Immature natural killer cell (primary cell): ENCODE data around the gene ARID4B. TPM values are rescaled to one million over a fixed set of nuclear protein-coding genes. Genes with fewer than 3 reads are reported as not detected.
A peak's percentile ranks its signal among the peaks of the same experiment; 100 is the strongest.
"Not testable (repeated sequence)": the region's sequence is repeated elsewhere in the genome, so short reads cannot be mapped to it uniquely, and the experiment has no call there.

Source experiments
- DNase-seq, 3 donors: peaks; one replicate each; pipeline ENCODE4 v3.0.0; 2022; ENCODE audit warnings: mixed read lengths in 1 of 3
- H3K27ac Mint-ChIP-seq, 6 donors: one replicate each; pipeline ENCODE4 v1.8.0; 2020; ENCODE audit warnings: mixed read lengths in 6 of 6, mild to moderate bottlenecking in 5 of 6, inconsistent platforms in 4 of 6, moderate library complexity in 3 of 6
- H3K27me3 Mint-ChIP-seq, 3 donors: one replicate each; pipeline ENCODE4 v1.8.0; 2020 to 2021; ENCODE audit warnings: low read depth in 3 of 3, mild to moderate bottlenecking in 3 of 3, mixed read lengths in 3 of 3, moderate library complexity in 3 of 3, inconsistent platforms in 1 of 3
- H3K36me3 Mint-ChIP-seq, 3 donors: one replicate each; pipeline ENCODE4 v1.8.0; 2020; ENCODE audit warnings: mixed read lengths in 3 of 3, inconsistent platforms in 2 of 3, mild to moderate bottlenecking in 2 of 3
- H3K4me1 Mint-ChIP-seq, 2 donors: one replicate each; pipeline ENCODE4 v1.8.0; 2020; ENCODE audit warnings: inconsistent platforms in 2 of 2, mild to moderate bottlenecking in 2 of 2, mixed read lengths in 2 of 2, moderate library complexity in 1 of 2
- H3K4me3 Mint-ChIP-seq, 5 donors: one replicate each; pipeline ENCODE4 v1.8.0; 2020; ENCODE audit warnings: mild to moderate bottlenecking in 5 of 5, mixed read lengths in 5 of 5, inconsistent platforms in 3 of 5, moderate library complexity in 3 of 5
- H3K9me3 Mint-ChIP-seq, 6 donors: one replicate each; pipeline ENCODE4 v1.8.0; 2020; ENCODE audit warnings: mild to moderate bottlenecking in 6 of 6, mixed read lengths in 6 of 6, inconsistent platforms in 4 of 6, moderate library complexity in 3 of 6
- polyA plus RNA-seq, 3 donors: library from polyadenylated mRNA; unstranded; fragments of 300-500 nt; fragmentation: Illumina TruSeq; gene quantifications; one replicate each; pipeline ENCODE4 v1.2.3, GENCODE V29; 2021

ARID4B gene
- polyA plus RNA-seq, 3 donors from 2014 or later, result 28.3 to 77.9 (median 34.2) TPM

- DNase-seq, result no peak
- Mint-ChIP-seq H3K27ac (peak overlapping the region; percentile 0 to 70 (median 27)), H3K4me3 (no peak overlapping the region), H3K36me3 (peaks cover 0 to 15% (median 0%) of the 10 kb centered on the region in 3 donors), H3K27me3 (peaks cover 0 to 2% (median 0%) of the 10 kb centered on the region in 3 donors), H3K4me1 (peaks cover 4 to 24% of the 10 kb centered on the region in 2 donors), H3K9me3 (no peaks in the 10 kb centered on the region)
Measured at GRCh38 chr1:235206533-235207208, 121.3 kb downstream of the ARID4B start.

DNA sequence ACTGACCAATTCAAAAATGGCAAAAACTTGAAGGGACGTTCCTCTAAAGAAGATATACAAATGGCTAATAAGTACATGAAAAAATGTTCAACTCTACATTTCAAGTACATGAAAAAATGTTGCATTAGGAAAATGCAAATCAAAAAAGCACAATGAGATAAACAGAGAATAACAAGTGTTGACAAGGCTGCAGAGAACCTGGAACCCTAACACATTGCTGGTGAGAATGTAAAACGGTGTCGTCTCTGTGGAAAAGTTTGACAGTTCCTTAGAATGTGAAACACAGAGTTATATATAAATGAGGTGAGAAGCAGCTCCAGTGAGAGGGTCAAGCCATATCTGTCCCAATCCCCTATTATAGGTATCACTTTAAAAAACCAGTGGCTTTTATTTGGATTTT lies 122.3 kb downstream of the ARID4B start:
- DNase-seq, result no peak
- Mint-ChIP-seq H3K36me3 (peaks cover 0 to 7% (median 0%) of the 10 kb centered on the region in 3 donors), H3K9me3 (no peaks in the 10 kb centered on the region), H3K27me3 (peaks cover 0 to 2% (median 0%) of the 10 kb centered on the region in 3 donors), H3K27ac (peak overlapping the region in 1 of 6 donors; percentile 3), H3K4me1 (peaks cover 4 to 24% of the 10 kb centered on the region in 2 donors), H3K4me3 (no peak overlapping the region)

DNA sequence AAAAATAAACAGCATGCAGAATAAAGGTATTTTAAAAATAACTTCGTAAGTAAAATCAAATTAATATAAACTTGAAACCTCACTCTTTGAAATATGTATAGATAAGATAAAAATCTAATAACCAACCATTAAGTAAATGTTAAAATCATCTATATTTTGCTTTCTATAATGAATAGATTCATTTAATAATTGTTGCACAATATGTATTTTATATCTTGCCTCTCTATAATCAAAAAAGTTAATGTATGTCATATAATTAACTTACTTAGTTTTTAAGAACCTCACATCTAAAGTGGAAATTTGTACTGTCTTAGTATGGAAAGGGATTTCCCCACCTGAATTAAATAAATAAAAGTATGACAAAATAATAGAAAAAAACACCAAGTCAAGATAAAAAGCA lies 124.6 kb downstream of the ARID4B start:
- Mint-ChIP-seq H3K27me3 (peaks cover 0 to 4% (median 0%) of the 10 kb centered on the region in 3 donors), H3K4me3 (no peak overlapping the region), H3K9me3 (no peaks in the 10 kb centered on the region), H3K36me3 (peaks cover 0 to 5% (median 0%) of the 10 kb centered on the region in 3 donors), H3K27ac (no peak overlapping the region), H3K4me1 (peaks cover 6 to 27% of the 10 kb centered on the region in 2 donors)
- DNase-seq, result no peak

DNA sequence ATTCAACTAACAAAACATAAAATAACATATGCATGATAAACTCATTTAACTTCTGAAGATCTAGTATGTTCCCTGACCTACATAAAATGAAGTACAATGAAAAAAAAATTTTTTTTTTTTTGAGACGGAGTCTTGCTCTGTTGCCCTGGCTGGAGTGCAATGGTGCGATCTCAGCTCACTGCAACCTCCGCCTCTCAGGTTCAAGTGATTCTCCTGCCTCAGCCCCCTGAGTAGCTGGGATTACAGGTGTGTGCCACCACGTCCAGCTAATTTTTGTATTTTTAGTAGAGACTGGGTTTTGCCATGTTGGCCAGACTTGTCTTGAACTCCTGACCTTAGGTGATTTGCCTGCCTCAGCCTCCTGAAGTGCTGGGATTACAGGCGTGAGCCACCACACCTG lies 125.5 kb downstream of the ARID4B start:
- not testable (repeated sequence) for H3K27me3 Mint-ChIP-seq, H3K27ac Mint-ChIP-seq, DNase-seq, H3K36me3 Mint-ChIP-seq, H3K4me3 Mint-ChIP-seq, H3K9me3 Mint-ChIP-seq
- peaks cover 6 to 24% of the 10 kb centered on the region in 2 donors for H3K4me1 Mint-ChIP-seq

DNA sequence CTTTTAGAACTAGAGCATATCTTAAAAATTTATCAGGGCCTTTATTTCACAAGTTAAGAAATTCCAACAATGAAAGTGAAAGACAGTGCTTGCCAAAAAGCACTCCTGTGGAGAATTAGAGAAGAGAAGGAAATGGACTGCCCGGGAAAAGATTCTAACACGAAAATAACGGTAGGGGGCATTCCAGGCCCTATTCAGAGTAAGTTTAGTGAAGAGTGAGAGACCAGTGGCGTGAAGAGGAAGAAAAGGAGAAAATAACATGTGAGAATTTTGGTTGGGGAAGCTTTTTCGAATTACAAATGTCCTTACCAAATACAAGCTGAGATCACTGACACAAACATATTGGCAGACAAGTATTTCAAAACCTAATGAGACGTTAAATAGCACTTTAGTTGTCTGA lies 128.5 kb downstream of the ARID4B start:
- no peak overlapping the region for H3K4me3 Mint-ChIP-seq
- H3K27me3 Mint-ChIP-seq, result peaks cover 0 to 3% (median 2%) of the 10 kb centered on the region in 3 donors
- peaks cover 0 to 4% (median 4%) of the 10 kb centered on the region in 3 donors for H3K36me3 Mint-ChIP-seq
- no peaks in the 10 kb centered on the region for H3K9me3 Mint-ChIP-seq
- H3K4me1 Mint-ChIP-seq, result peaks cover 2 to 7% of the 10 kb centered on the region in 2 donors
- peak overlapping the region in 4 of 6 donors; percentile 25 to 76 (median 62) for H3K27ac Mint-ChIP-seq
- DNase-seq, result no peak

DNA sequence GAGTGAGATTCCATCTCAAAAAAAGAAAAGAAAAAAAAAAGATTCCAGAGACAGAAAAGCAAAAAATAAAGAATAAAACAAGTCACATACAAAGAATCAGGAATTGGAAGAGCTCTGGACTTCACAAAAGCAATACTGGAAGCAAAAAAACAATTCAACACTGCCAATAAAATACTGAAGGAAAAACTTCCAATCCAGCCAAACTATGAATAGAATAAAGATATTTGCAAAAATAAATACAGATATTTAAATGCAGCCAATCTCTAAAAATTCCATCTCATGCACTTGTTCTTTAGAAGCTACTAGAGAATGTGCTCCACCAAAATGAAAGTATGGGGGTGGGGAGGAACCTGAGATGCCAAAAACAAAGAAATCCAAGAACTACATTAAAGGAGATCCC lies 137.5 kb downstream of the ARID4B start:
- Mint-ChIP-seq H3K27me3 (peaks cover 0 to 4% (median 3%) of the 10 kb centered on the region in 3 donors), H3K9me3 (no peaks in the 10 kb centered on the region), H3K4me1 (peaks cover under 1 to 7% of the 10 kb centered on the region in 2 donors), H3K4me3 (no peak overlapping the region), H3K27ac (peak overlapping the region in 2 of 6 donors; percentile 16 to 40), H3K36me3 (peaks cover 4 to 21% (median 4%) of the 10 kb centered on the region in 3 donors)
- no peak for DNase-seq

DNA sequence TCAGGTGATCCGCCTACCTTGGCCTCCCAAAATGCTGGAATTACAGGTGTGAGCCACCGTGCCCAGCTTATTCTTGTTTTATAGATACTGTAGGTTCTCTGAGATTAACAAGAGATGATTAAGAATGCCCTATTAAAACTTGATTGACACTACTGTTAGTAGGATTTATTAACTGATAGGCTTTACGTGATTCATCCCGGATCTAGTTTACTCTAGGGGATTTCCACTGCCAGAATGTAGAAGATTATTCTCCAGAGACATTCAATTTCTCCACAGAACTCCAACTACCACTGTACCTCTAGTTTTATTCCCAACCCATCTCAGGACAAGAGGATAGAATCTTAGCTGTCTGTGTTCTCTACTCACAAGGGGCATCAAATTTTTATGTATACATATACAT lies 140.7 kb downstream of the ARID4B start:
- DNase-seq, result no peak
- no peaks in the 10 kb centered on the region for H3K9me3 Mint-ChIP-seq
- H3K36me3 Mint-ChIP-seq, result peaks cover under 1 to 14% (median 8%) of the 10 kb centered on the region in 3 donors
- peaks cover 0 to 2% (median 2%) of the 10 kb centered on the region in 3 donors for H3K27me3 Mint-ChIP-seq
- H3K27ac Mint-ChIP-seq, result no peak overlapping the region
- no peak overlapping the region for H3K4me3 Mint-ChIP-seq
- peaks cover 7 to 10% of the 10 kb centered on the region in 2 donors for H3K4me1 Mint-ChIP-seq

DNA sequence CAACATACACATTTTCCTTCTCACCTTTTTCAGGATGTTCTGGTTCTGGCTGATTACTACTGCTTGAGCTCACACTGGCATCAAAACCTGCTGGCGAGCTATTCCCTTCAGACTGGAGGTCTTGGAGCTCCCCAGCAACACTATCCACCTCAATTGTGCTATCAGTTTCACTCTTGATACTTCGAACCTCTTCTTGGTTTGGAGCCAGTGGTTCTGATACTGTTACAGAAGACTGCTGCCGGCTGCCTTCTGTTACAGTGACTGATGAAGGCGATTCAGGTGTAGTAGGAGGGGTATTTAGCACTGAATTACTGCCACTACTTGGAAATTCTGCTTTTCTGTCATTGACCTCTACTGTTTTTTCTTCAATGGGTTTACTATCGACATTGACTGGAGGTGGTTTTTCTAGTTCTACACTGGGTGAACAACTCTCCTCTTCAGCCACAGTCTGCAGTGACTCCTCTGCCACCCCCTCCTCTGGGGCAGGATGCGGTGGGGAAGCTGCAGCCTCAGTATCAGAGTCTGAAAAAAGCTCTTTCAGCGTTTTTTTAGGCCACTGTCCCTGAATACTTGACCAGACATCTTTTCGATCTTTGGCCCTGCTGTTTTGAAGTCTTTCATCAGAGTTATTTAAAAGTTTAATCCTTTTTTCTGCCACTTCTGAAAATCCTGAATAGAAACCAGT lies 146.3 kb downstream of the ARID4B start:
- Mint-ChIP-seq H3K27me3 (peaks cover 0 to 4% (median 0%) of the 10 kb centered on the region in 3 donors), H3K9me3 (no peaks in the 10 kb centered on the region), H3K27ac (peak overlapping the region; percentile 0 to 83 (median 72)), H3K36me3 (peaks cover 10 to 24% (median 12%) of the 10 kb centered on the region in 3 donors), H3K4me3 (peak overlapping the region in 1 of 5 donors; percentile 18), H3K4me1 (peaks cover 13 to 17% of the 10 kb centered on the region in 2 donors)
- DNase-seq, result no peak

DNA sequence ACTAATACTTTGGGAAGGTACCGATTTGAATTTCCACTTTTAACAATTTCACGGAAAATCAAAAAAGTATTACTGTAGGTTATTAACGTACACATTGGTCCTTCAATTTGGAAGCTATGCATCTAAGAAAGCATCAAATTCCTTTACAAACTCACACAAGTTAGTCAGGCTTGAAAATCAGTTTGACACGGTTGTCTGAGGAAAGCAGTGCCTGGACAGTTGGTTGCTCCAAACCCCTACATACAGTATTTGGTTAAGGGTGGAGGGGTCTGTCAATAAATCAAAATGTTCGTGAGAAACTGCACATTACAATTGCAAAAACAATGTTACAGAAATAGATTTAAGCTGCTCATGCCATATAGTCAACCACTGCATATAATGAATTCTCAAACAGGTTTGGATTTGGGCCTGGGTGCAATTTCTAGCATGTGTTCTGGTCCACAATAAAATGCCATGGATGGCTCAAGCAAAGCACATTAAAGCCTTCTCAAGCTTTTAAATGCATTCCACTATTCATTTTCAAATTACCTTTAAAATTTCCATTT lies 147.0 kb downstream of the ARID4B start:
- Mint-ChIP-seq H3K27ac (peak overlapping the region in 3 of 6 donors; percentile 0 to 75 (median 32)), H3K36me3 (peaks cover 10 to 24% (median 12%) of the 10 kb centered on the region in 3 donors), H3K4me1 (peaks cover 13 to 17% of the 10 kb centered on the region in 2 donors), H3K27me3 (peaks cover 0 to 4% (median 2%) of the 10 kb centered on the region in 3 donors), H3K4me3 (no peak overlapping the region), H3K9me3 (no peaks in the 10 kb centered on the region)
- DNase-seq, result no peak

DNA sequence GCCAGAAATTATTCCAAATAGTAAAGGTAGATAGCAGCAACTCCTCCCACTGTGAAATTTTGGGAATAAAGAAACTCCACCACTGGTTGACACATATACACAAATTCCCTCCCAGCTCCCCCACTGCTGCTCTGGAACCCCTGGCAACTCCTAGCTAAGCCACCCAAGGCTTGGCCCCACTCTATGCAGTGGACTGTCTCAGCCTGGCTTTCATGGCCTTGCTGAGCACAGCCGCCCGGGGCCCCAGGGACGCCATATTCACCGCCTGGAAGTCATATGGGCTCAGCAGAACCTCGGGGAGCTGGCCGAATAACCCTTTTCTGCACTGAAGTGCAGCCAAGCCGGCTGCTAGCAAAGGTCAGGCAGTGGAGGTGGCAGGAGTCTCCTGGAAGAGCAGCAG lies 151.5 kb downstream of the ARID4B start:
- Mint-ChIP-seq H3K27ac (no peak overlapping the region), H3K4me1 (peaks cover under 1 to 5% of the 10 kb centered on the region in 2 donors), H3K27me3 (peaks cover 0 to 2% (median 0%) of the 10 kb centered on the region in 3 donors), H3K9me3 (no peaks in the 10 kb centered on the region), H3K4me3 (no peak overlapping the region), H3K36me3 (peaks cover 13 to 30% (median 18%) of the 10 kb centered on the region in 3 donors)
- no peak for DNase-seq

- peaks cover 0 to 5% (median 0%) of the 10 kb centered on the region in 3 donors for H3K27me3 Mint-ChIP-seq
- H3K36me3 Mint-ChIP-seq, result peaks cover 5 to 20% (median 8%) of the 10 kb centered on the region in 3 donors
- H3K4me3 Mint-ChIP-seq, result no peak overlapping the region
- no peak for DNase-seq
- no peak overlapping the region for H3K27ac Mint-ChIP-seq
- no peaks in the 10 kb centered on the region for H3K9me3 Mint-ChIP-seq
- no peaks in the 10 kb centered on the region for H3K4me1 Mint-ChIP-seq
Measured at GRCh38 chr1:235169986-235170385, 158.0 kb downstream of the ARID4B start.

DNA sequence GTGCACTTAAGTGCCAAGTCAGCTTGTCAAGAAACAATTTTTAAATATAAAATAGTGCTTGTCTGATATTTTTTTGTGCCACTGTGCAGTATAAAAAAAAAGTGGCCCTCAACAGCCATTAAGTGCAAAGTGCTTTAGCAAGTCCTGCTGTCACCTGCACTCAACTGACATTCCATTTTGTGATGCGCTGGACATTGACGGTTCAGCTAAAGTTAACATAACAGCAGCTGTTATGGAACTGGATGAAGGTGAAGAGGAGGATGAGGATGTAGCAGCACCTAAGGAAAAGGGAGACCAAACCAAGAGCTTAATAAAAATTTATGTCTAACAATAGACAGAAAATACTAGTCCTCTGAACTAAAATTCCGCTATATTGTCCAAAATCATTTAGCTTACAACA lies 159.6 kb downstream of the ARID4B start:
- no peak overlapping the region for H3K4me3 Mint-ChIP-seq
- peak overlapping the region in 2 of 6 donors; percentile 34 to 39 for H3K27ac Mint-ChIP-seq

GRCh38 chr1:235161685-235162327 lies 166.2 kb downstream of the ARID4B start:
- Mint-ChIP-seq H3K27me3 (peaks cover 5 to 13% (median 12%) of the 10 kb centered on the region in 3 donors), H3K9me3 (no peaks in the 10 kb centered on the region), H3K27ac (peak overlapping the region; percentile 92 to 99 (median 96)), H3K4me1 (peaks cover 27 to 28% of the 10 kb centered on the region in 2 donors), H3K36me3 (peaks cover 0 to 3% (median 3%) of the 10 kb centered on the region in 3 donors), H3K4me3 (peak overlapping the region; percentile 94 to 100 (median 97))
- no peak for DNase-seq

More for the DNA sequence above, 159.6 kb downstream of the ARID4B start:
- no peaks in the 10 kb centered on the region for H3K4me1 Mint-ChIP-seq
- H3K36me3 Mint-ChIP-seq, result peaks cover 4 to 16% (median 7%) of the 10 kb centered on the region in 3 donors
- peaks cover 0 to 7% (median 5%) of the 10 kb centered on the region in 3 donors for H3K27me3 Mint-ChIP-seq
- no peak for DNase-seq
- no peaks in the 10 kb centered on the region for H3K9me3 Mint-ChIP-seq
